Measurements from ENCODE around the gene OR10A5. TPM values are rescaled to one million over a fixed set of nuclear protein-coding genes. Genes with fewer than 3 reads are reported as not detected.
"Not testable (repeated sequence)": the region's sequence is repeated elsewhere in the genome, so short reads cannot be mapped to it uniquely, and the experiment has no call there.

The OR10A5 gene
- total RNA-seq, 8 experiments from 2014 or later, result 0.16 to 1.8 (median 0.76) TPM; not detected in 3

GRCh38 chr11:6887711-6888110 is 42.2 kb downstream of the OR10A5 start:
- H3K27ac ChIP-seq; in situ Hi-C loops (cut with MboI; ENCODE audit: low pct_unique_long_range_greater_than_20kb in 2 of 9, low sequenced_read_pairs in 9 of 9, unreplicated experiment in 9 of 9); H3K4me1 ChIP-seq (replicated peaks in 1 of 2); H3K4me3 ChIP-seq; ATAC-seq (replicated peaks in 6 of 8): not testable (repeated sequence)
- WGBS, 10 experiments, result 50 to 100% (median 91%) methylated on average over 1 to 3 of the region's 5 CpGs; no CpG with 5 or more reads in 4 of the 10 experiments

GRCh38 chr11:6888830-6889229 is 43.3 kb downstream of the OR10A5 start:
- no peaks in the 10 kb centered on the region for H3K4me1 ChIP-seq (replicated peaks in 1 of 2)
- 28 to 100% (median 63%) methylated on average over 1 to 4 of the region's 4 CpGs for WGBS, 10 experiments
- H3K4me3 ChIP-seq, result no peak overlapping the region
- in situ Hi-C loops (cut with MboI; ENCODE audit: low pct_unique_long_range_greater_than_20kb in 2 of 9, low sequenced_read_pairs in 9 of 9, unreplicated experiment in 9 of 9), result no loop called here
- ATAC-seq (replicated peaks in 6 of 8), result no peak
- no peak overlapping the region for H3K27ac ChIP-seq

GRCh38 chr11:6889835-6890234 is 44.4 kb downstream of the OR10A5 start:
- Histone ChIP-seq H3K4me3 (no peak overlapping the region), H3K4me1 (replicated peaks in 1 of 2) (no peaks in the 10 kb centered on the region), H3K27ac (no peak overlapping the region)
- no peak for ATAC-seq (replicated peaks in 6 of 8)
- in situ Hi-C loops (cut with MboI; ENCODE audit: low pct_unique_long_range_greater_than_20kb in 2 of 9, low sequenced_read_pairs in 9 of 9, unreplicated experiment in 9 of 9), result no loop called here
- 33 to 100% (median 86%) methylated on average over 1 of the region's 1 CpG; no CpG with 5 or more reads in 4 of the 10 experiments for WGBS, 10 experiments

GRCh38 chr11:6892400-6892799 is 46.9 kb downstream of the OR10A5 start, which contains the start of gene OR2D2:
Gene OR2D2, minus strand, starts transcription at chr11:6892500. Its CDS starts 0 bp downstream, at chr11:6892500.
- no peak within 1 kb of the TSS for H3K27ac ChIP-seq
- in situ Hi-C loops (cut with MboI; ENCODE audit: low pct_unique_long_range_greater_than_20kb in 2 of 9, low sequenced_read_pairs in 9 of 9, unreplicated experiment in 9 of 9), result no loop called here
- no peaks in the 10 kb centered on the region for H3K4me1 ChIP-seq (replicated peaks in 1 of 2)
- no peak for ATAC-seq (replicated peaks in 6 of 8)
- 0 to 100% (median 83%) methylated on average over 1 to 2 of the region's 2 CpGs; no CpG with 5 or more reads in 4 of the 10 experiments for WGBS, 10 experiments
- no peak within 1 kb of the TSS for H3K4me3 ChIP-seq

- Histone ChIP-seq H3K4me1 (replicated peaks in 1 of 2) (no peaks in the 10 kb centered on the region), H3K4me3 (no peak overlapping the region), H3K27ac (no peak overlapping the region)
- in situ Hi-C loops (cut with MboI; ENCODE audit: low pct_unique_long_range_greater_than_20kb in 2 of 9, low sequenced_read_pairs in 9 of 9, unreplicated experiment in 9 of 9), result no loop called here
- ATAC-seq (replicated peaks in 6 of 8), result no peak
Observed at GRCh38 chr11:6894097-6894496, 48.6 kb downstream of the OR10A5 start.

- Histone ChIP-seq H3K4me3 (no peak overlapping the region), H3K4me1 (replicated peaks in 1 of 2) (no peaks in the 10 kb centered on the region), H3K27ac (no peak overlapping the region)
- in situ Hi-C loops (cut with MboI; ENCODE audit: low pct_unique_long_range_greater_than_20kb in 2 of 9, low sequenced_read_pairs in 9 of 9, unreplicated experiment in 9 of 9), result no loop called here
- ATAC-seq (replicated peaks in 6 of 8), result no peak
Observed at GRCh38 chr11:6895010-6895409, 49.5 kb downstream of the OR10A5 start.

Other genes starting within 250 kb of the OR10A5 start
- gene RRP8, start 242.1 kb upstream of the OR10A5 start, total RNA-seq, result 10 to 100 TPM; 13.9 to 21.7 (median 17.2) TPM
- gene ILK, start 241.9 kb upstream of the OR10A5 start, total RNA-seq, result 10 to 100 TPM; 47.9 to 93.5 (median 68.2) TPM
- 100 to 1,000 TPM in 4 of 8 experiments, 10 to 100 TPM in 4; 64.9 to 163 (median 105) TPM for gene TAF10, start 233.5 kb upstream of the OR10A5 start, total RNA-seq
- gene TPP1, start 226.3 kb upstream of the OR10A5 start, total RNA-seq, result 100 to 1,000 TPM in 1 of 8 experiments, 10 to 100 TPM in 4, 1 to 10 TPM in 3; 5.2 to 174 (median 23.3) TPM
- gene DCHS1, start 189.9 kb upstream of the OR10A5 start, total RNA-seq, result 10 to 100 TPM in 5 of 8 experiments, 1 to 10 TPM in 3; 3.9 to 45.4 (median 24.3) TPM
- gene MRPL17, start 162.3 kb upstream of the OR10A5 start, total RNA-seq, result 100 to 1,000 TPM in 1 of 8 experiments, 10 to 100 TPM in 7; 39.8 to 118 (median 56.9) TPM
- 1 to 10 TPM in 1 of 8 experiments, under 1 TPM in 7; 0.05 to 1.3 (median 0.35) TPM for gene OR2AG2, start 73.7 kb upstream of the OR10A5 start, total RNA-seq
- 1 to 10 TPM in 1 of 8 experiments, under 1 TPM in 7; 0.05 to 1.7 (median 0.28) TPM for gene OR2AG1, start 62.7 kb upstream of the OR10A5 start, total RNA-seq
- gene OR6A2, start 46.0 kb upstream of the OR10A5 start, total RNA-seq, result 1 to 10 TPM in 1 of 8 experiments, under 1 TPM in 7; 0.08 to 1.3 (median 0.28) TPM
- gene OR10A2, start 17.4 kb downstream of the OR10A5 start, total RNA-seq, result 1 to 10 TPM in 1 of 8 experiments, under 1 TPM in 6, not detected in 1; 0.05 to 1.3 (median 0.50) TPM
- 1 to 10 TPM in 1 of 8 experiments, under 1 TPM in 4, not detected in 3; 0.22 to 1.6 (median 0.81) TPM for gene OR10A4, start 30.9 kb downstream of the OR10A5 start, total RNA-seq
- gene OR2D2, start 46.8 kb downstream of the OR10A5 start, total RNA-seq, result 1 to 10 TPM in 3 of 8 experiments, under 1 TPM in 3, not detected in 2; 0.11 to 1.6 (median 0.88) TPM
- gene OR2D3, start 75.3 kb downstream of the OR10A5 start, total RNA-seq, result 1 to 10 TPM in 2 of 8 experiments, under 1 TPM in 2, not detected in 4; 0.52 to 3.0 (median 1.1) TPM
- 10 to 100 TPM in 1 of 8 experiments, 1 to 10 TPM in 7; 2.5 to 12.3 (median 3.2) TPM for gene ZNF215, start 80.7 kb downstream of the OR10A5 start, total RNA-seq
- gene ZNF214, start 174.7 kb downstream of the OR10A5 start, total RNA-seq, result 1 to 10 TPM; 2.1 to 9.8 (median 7.8) TPM
- under 1 TPM; 0.10 to 0.90 (median 0.38) TPM for gene NLRP14, start 174.8 kb downstream of the OR10A5 start, total RNA-seq
- gene RBMXL2, start 243.3 kb downstream of the OR10A5 start, total RNA-seq, result under 1 TPM in 3 of 8 experiments, not detected in 5; 0.05 to 0.38 (median 0.18) TPM

Measured in motor neuron (in vitro differentiated cells).